AML-193 (cell line): ENCODE results near the gene REEP1.
"Not testable (repeated sequence)": the region's sequence is repeated elsewhere in the genome, so short reads cannot be mapped to it uniquely, and the experiment has no call there.

Experiments used
- DNase-seq, 2 experiments: peaks; one replicate each; lab custom pipeline; 2025; lab: John Stamatoyannopoulos, UW

REEP1 gene

DNA sequence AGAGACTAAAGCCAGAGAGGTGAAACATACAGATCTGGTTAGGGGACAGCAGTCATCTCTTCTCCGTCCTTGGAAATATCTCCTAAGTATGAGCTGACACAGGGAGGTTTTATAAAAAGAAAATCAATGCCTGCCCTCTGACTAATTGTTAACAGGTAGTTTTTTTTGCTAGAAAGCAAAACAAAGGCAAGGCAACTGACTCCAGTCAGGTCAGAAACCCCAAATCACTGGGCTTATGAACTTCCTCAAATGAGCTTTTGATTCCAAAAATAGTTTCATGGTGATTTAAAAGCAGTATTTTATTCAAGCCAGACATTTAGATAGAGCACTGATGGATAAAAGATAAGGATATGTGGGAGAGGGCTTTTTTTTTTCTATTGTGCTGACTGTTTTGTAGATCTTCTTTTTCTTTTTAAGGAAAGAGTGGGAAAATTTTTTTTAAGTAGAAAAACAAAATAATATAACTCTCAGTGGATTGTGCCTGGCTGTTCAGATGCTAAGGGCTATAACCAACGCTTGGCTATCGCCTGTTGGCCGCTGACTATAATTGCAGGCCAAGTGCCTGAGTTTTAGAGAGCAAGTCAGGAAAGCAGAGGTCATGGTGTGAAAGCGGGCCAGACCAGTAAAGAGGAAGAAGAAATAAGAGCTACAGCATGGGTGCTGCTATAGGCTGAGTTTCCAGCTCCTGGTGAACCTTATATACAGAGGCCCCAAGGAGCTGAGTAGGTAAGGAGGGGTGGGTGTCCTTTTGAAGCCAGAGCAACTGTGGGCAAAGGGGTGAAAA is 93.3 kb downstream of the REEP1 start:
- DNase-seq: no peak

DNA sequence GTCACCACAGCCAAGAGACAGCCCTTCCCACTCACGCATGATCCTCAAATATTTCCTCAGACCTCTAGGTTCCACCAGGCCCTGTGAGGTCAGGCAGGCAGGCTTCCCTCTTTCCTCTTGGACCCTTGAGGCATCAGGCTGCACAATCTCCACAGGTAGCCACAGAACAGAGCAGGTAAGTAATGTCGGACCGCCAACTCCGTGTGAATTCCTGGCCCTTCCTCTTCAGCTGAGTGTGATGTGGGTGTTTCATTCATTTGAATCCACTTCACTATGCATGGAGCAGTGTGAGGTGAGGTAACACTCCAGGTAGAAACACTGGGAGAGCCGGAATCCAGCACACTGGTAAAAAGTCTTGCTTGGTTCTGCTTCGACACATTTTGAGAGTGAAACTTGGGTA is 94.2 kb downstream of the REEP1 start:
- no peak for DNase-seq

DNA sequence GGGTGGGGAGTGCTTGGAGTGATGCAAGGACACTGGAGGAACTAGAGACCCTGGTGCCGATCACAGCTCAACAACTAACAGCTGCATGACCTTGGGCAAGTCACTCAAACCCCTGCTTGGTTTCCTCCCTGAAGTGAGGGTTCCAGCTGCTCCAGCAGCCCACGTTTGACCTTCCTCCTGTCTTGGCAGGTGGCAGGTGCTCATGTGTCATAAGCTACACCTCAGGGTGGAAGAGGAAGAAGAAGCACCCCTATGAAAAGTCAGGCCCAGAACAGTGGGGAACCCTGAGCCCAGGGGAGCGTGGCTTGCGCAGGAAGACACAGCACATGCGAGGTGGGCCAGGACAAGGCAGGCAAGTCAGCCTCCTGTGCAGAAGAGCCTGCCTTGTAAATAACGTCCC is 95.8 kb downstream of the REEP1 start:
- DNase-seq: no peak

GRCh38 chr2:86240251-86240650 is 97.2 kb downstream of the REEP1 start:
- DNase-seq: no peak

- DNase-seq: no peak
Measured at GRCh38 chr2:86239745-86240144, 97.7 kb downstream of the REEP1 start.

GRCh38 chr2:86239326-86239725 is 98.1 kb downstream of the REEP1 start:
- DNase-seq: no peak

DNA sequence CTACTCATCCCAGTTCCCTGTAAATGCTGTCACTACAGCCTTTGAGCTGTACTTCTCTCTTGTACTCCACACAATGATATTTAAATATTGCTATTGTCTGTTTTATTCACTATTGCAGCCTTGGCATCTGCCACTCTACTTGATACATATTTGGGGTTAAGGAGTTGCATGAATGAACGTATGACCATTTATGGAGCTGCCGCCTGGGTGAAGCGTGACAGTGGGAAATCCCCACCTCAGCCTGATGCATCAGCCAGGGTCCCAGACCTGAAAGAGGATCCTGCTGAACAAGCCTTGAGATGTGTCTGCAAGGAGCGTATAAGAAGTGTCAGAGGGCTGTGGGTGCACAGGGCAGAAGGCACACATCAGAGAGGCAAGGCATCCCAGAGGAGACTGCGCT is 99.1 kb downstream of the REEP1 start:
- no peak for DNase-seq

GRCh38 chr2:86237172-86237571 is 100.3 kb downstream of the REEP1 start:
- DNase-seq: no peak

- no peak for DNase-seq
Measured at GRCh38 chr2:86235196-86235980, 102.0 kb downstream of the REEP1 start.

DNA sequence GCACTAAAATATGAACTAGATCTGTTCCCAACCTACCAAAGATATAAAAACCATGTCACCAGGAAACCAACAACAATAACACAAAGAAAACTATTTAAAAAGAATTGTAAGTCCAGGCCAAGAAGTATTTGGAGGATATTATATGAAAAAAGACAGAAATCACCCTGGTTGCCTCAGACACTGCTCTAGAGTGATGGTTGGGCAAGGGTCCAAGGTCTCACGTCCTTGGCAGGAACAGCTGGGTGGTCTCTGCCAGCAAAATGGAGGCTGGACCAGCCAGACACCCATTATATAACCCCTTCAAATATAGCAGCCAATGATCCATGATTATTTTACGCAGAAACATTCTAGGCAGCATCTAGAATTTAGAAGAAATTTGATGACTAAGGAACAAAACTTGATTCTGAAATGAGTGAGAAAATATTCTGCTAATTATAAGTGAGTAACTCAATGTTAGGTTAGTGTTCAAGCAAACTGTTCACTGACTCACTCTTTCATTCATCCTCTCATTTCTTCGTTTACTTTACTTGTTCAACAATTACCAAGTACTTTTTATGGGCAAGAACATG is 102.8 kb downstream of the REEP1 start:
- DNase-seq: no peak

- no peak for DNase-seq
Measured at GRCh38 chr2:86233436-86233835, 104.0 kb downstream of the REEP1 start.

DNA sequence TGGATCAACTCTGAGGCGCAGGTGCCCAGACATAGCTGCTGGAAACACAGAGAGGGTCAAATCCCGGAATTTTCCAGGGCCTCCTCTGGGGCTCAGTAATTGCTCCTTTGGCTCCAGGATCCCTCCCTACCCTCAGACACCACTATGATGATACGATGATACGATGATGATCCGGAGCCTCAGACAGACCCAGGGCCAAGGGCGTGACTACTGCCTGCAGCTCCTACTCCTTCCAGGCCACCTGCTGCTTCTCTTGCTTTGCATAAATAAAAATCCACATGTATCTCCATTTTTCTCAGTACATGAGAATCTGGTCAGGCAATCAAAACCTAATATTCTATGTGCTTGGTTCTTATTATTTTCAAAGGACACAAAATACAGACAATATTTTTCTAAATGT is 104.5 kb downstream of the REEP1 start:
- DNase-seq: no peak

DNA sequence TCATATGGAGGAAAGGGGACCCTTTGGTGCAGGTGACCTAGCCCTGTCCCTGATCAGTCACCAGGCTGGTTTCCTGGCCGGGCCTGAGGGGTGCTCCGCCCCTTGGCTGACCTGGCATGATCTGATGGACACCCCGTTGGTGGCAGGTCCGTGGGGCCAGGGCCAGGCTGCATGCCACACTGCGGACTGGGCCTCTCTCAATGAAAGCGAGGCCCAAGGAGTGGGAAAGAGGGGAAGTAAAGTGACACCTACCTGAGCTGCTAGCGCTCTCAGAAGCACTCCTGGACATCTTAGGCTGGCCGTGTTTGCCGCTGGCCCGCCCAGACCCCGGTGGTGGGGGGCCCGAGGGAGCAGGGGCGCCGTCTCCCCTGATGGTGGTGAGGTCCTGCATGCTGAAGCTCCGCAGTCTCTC is 105.0 kb downstream of the REEP1 start:
- no peak for DNase-seq

DNA sequence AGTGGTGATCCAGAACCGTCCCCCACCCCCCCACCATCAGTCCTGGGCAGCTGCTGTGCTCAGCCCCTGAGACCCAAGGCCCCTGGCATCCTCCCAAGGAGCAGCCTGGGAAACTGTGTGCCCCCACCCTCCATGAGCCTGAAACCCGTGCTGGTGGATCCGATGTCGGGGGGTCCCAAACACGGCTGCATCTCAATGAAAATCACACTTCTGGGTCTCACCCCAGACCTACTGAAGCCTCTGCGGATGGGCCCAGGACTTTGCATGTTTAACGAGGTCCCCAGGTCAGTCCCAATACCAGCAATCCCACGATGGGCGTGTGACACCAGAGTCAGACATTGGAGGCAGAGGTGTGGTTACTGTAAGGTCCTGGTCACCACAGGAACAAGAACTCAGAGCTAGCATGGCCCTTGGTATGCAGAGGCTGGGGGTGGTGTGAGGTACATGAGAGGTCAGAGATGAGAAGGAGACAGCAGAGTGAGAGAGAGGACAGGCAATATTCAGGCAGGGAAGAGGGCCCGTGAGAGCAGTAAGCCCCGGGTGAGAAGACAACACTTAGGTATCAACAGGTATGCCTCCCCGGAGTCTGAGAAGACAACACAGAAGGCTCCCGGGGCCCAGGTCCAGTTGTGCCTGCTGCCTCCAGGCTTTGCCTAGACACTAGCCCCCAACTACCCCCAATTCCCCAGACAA is 105.6 kb downstream of the REEP1 start:
- DNase-seq: no peak

GRCh38 chr2:86230961-86231360 is 106.5 kb downstream of the REEP1 start:
- DNase-seq: no peak

- no peak for DNase-seq
Measured at GRCh38 chr2:86229221-86229620, 108.2 kb downstream of the REEP1 start.

GRCh38 chr2:86228574-86228973 is 108.9 kb downstream of the REEP1 start:
- not testable (repeated sequence) for DNase-seq

GRCh38 chr2:86227685-86228084 is 109.7 kb downstream of the REEP1 start:
- DNase-seq: no peak

GRCh38 chr2:86226636-86227520 is 110.5 kb downstream of the REEP1 start:
- no peak for DNase-seq

- no peak for DNase-seq
Measured at GRCh38 chr2:86226070-86226469, 111.4 kb downstream of the REEP1 start.

DNA sequence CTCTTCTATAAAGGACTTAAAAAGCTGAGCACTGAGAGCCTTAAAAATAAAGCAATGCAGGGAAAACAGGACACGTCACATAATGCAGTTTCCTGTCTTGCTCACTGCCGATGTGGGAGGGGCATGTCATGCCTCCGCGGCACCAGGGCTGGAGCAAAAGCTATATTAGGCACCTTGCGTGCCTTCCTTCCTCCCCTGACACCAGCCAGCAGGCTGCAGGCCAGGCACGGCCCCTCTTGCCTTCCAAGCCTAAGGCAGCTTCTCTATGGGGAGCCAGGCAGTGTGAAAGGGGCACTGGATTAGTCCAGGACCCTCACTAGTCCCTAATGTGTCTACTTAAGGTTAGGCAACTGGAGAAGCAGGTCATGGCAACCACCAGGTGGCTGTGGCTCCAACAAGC is 111.8 kb downstream of the REEP1 start:
- DNase-seq: no peak
